Prostate gland (tissue), 2 donors: ENCODE data around the gene CLRN3.

Source experiments
- CTCF ChIP-seq, 4 experiments: fragments of 200-600 bp in 2 of 4; fragments of 450-650 bp in 2 of 4; sonication (generic) in 2 of 4; IDR thresholded peaks; 1 replicate in 3 of 4; 2 replicates in 1 of 4; pipeline ENCODE4 v1.5.1; 2016 to 2019; ENCODE audit warnings: antibody characterized with exemption in 4 of 4, mild to moderate bottlenecking in 2 of 4, moderate library complexity in 2 of 4
- POLR2A ChIP-seq: fragments of 450-650 bp; IDR thresholded peaks from one replicate; pipeline ENCODE4 v1.6.1; 2016; ENCODE audit warnings: antibody characterized with exemption, mild to moderate bottlenecking

- TF ChIP-seq CTCF (IDR thresholded peaks at IDR 0.05) (no peak), POLR2A (no peak)
Observed at GRCh38 chr10:127878475-127879055, 14.2 kb downstream of the CLRN3 start.
